CD4-positive, alpha-beta T cell treated with Interleukin-15 for 4 hours (primary cell): ENCODE data around the gene FFAR1.

Source experiments
- DNase-seq: peaks from one replicate; pipeline ENCODE4 v3.0.0-alpha.2; 2020; ENCODE audit warnings: low spot score

Gene FFAR1

GRCh38 chr19:35389192-35389861 lies 41.6 kb downstream of the FFAR1 start:
- DNase-seq, result no peak

- no peak for DNase-seq
Observed at GRCh38 chr19:35392742-35393715, 45.3 kb downstream of the FFAR1 start.

GRCh38 chr19:35395382-35396199 lies 47.9 kb downstream of the FFAR1 start:
- no peak for DNase-seq

- no peak for DNase-seq
Observed at GRCh38 chr19:35396240-35396885, 48.7 kb downstream of the FFAR1 start.

- DNase-seq, result no peak
Observed at GRCh38 chr19:35397064-35397463, 49.4 kb downstream of the FFAR1 start.
